Measurements from ENCODE around the gene PSMF1.
"Not testable (repeated sequence)": the region's sequence is repeated elsewhere in the genome, so short reads cannot be mapped to it uniquely, and the experiment has no call there.

PSMF1 gene

GRCh38 chr20:1122388-1123315, 4.2 kb downstream of the PSMF1 start:
- peak; percentile 84 for DNase-seq

GRCh38 chr20:1123666-1124065, 5.3 kb downstream of the PSMF1 start:
- no peak for DNase-seq

GRCh38 chr20:1124421-1124820, 6.0 kb downstream of the PSMF1 start:
- DNase-seq = no peak

GRCh38 chr20:1125277-1125676, 6.9 kb downstream of the PSMF1 start:
- no peak for DNase-seq

- no peak for DNase-seq
These were observed 9.4 kb downstream of the PSMF1 start for GRCh38 chr20:1127840-1128239.

- DNase-seq = no peak
These were observed 11.8 kb downstream of the PSMF1 start for GRCh38 chr20:1130058-1130694.

- no peak for DNase-seq
These were observed 12.4 kb downstream of the PSMF1 start for GRCh38 chr20:1130847-1131246.

GRCh38 chr20:1131354-1131753, 13.0 kb downstream of the PSMF1 start:
- DNase-seq = no peak

GRCh38 chr20:1134355-1134754, 16.0 kb downstream of the PSMF1 start:
- no peak for DNase-seq

- no peak for DNase-seq
These were observed 16.4 kb downstream of the PSMF1 start for GRCh38 chr20:1134836-1135235.

- no peak for DNase-seq
These were observed 18.8 kb downstream of the PSMF1 start for GRCh38 chr20:1137236-1137635.

- no peak for DNase-seq
These were observed 26.2 kb downstream of the PSMF1 start for GRCh38 chr20:1144401-1145172.

GRCh38 chr20:1146957-1147356, 28.6 kb downstream of the PSMF1 start:
- DNase-seq = no peak

- not testable (repeated sequence) for DNase-seq
These were observed 31.4 kb downstream of the PSMF1 start for GRCh38 chr20:1149812-1150211.

GRCh38 chr20:1150218-1150617, 31.8 kb downstream of the PSMF1 start:
- no peak for DNase-seq

GRCh38 chr20:1150968-1151367, 32.6 kb downstream of the PSMF1 start:
- DNase-seq = no peak

- no peak for DNase-seq
These were observed 35.8 kb downstream of the PSMF1 start for GRCh38 chr20:1154226-1154625.

GRCh38 chr20:1154691-1155090, 36.3 kb downstream of the PSMF1 start:
- DNase-seq = no peak

- DNase-seq = no peak
These were observed 36.9 kb downstream of the PSMF1 start for GRCh38 chr20:1155342-1155741.

GRCh38 chr20:1160496-1160895, 42.1 kb downstream of the PSMF1 start:
- no peak for DNase-seq

GRCh38 chr20:1160991-1161390, 42.6 kb downstream of the PSMF1 start:
- DNase-seq = no peak

GRCh38 chr20:1163105-1163504, 44.7 kb downstream of the PSMF1 start:
- no peak for DNase-seq

GRCh38 chr20:1163653-1164052, 45.3 kb downstream of the PSMF1 start:
- DNase-seq = no peak

GRCh38 chr20:1164871-1165270, 46.5 kb downstream of the PSMF1 start:
- DNase-seq = no peak
